ENCODE results near the gene RET. TPM values are rescaled to one million over a fixed set of nuclear protein-coding genes. Genes with fewer than 3 reads are reported as not detected.
"Not testable (repeated sequence)": the region's sequence is repeated elsewhere in the genome, so short reads cannot be mapped to it uniquely, and the experiment has no call there.

RET gene
- total RNA-seq, 1 experiment from 2014 or later = not detected

DNA sequence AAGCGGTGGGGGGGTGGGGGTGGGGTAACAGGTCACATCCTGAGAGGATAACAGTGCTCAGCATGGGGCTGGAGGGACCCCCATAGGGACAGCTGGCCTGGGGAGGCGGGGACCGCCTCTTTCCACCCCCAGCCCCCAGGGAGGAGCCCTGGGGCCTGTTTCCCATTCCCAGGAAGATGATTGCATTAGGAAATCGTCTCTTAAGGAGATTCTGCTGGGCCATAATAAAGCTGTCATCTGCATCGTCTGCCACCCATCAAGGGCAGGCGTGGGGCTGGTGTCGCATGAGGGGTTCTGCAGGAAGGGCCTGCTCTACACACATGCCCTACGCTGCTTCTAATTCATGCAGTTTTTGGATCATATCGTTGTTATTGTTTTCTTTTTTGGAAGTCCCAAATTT is 17.2 kb downstream of the RET start:
- H3K27ac Mint-ChIP-seq (ENCODE audit: unreplicated experiment) = no peak overlapping the region
- BruUV-seq (replicated peaks) = no TSS peak
- H3K36me3 Mint-ChIP-seq (ENCODE audit: insufficient read depth, unreplicated experiment) = no peaks in the 10 kb centered on the region
- Histone ChIP-seq H3K36me3 (ENCODE audit: control insufficient read depth, insufficient read depth, low read length) (no peaks in the 10 kb centered on the region), H3K4me3 (ENCODE audit: low read depth, low read length) (no peak overlapping the region), H3K9me3 (no peaks in the 10 kb centered on the region), H3K27me3 (replicated peaks; ENCODE audit: control insufficient read depth, insufficient read depth, low read length) (peaks cover 6% of the 10 kb centered on the region), H3K4me1 (no peaks in the 10 kb centered on the region)
- POLR2A ChIA-PET = no interaction called here
- no peaks in the 10 kb centered on the region for H3K9me3 Mint-ChIP-seq (ENCODE audit: unreplicated experiment)
- H3K4me3 Mint-ChIP-seq (ENCODE audit: unreplicated experiment) = no peak overlapping the region
- DNase-seq = no peak
- peaks cover 22% of the 10 kb centered on the region for H3K27me3 Mint-ChIP-seq (ENCODE audit: insufficient read depth, unreplicated experiment)
- CTCF ChIA-PET = no interaction called here
- intact Hi-C loops (cut with micrococcal nuclease; ENCODE audit: unreplicated experiment) = no loop called here
- H3K4me1 Mint-ChIP-seq (ENCODE audit: low read depth, unreplicated experiment) = no peaks in the 10 kb centered on the region
- TF ChIP-seq, protein P1, sequence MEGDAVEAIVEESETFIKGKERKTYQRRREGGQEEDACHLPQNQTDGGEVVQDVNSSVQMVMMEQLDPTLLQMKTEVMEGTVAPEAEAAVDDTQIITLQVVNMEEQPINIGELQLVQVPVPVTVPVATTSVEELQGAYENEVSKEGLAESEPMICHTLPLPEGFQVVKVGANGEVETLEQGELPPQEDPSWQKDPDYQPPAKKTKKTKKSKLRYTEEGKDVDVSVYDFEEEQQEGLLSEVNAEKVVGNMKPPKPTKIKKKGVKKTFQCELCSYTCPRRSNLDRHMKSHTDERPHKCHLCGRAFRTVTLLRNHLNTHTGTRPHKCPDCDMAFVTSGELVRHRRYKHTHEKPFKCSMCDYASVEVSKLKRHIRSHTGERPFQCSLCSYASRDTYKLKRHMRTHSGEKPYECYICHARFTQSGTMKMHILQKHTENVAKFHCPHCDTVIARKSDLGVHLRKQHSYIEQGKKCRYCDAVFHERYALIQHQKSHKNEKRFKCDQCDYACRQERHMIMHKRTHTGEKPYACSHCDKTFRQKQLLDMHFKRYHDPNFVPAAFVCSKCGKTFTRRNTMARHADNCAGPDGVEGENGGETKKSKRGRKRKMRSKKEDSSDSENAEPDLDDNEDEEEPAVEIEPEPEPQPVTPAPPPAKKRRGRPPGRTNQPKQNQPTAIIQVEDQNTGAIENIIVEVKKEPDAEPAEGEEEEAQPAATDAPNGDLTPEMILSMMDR (IDR thresholded peaks at IDR 0.05; ENCODE audit: insufficient read depth in 1 of 2, low read depth in 1 of 2, low read length in 1 of 2, severe bottlenecking in 1 of 2, unreplicated experiment in 1 of 2) = no peak

DNA sequence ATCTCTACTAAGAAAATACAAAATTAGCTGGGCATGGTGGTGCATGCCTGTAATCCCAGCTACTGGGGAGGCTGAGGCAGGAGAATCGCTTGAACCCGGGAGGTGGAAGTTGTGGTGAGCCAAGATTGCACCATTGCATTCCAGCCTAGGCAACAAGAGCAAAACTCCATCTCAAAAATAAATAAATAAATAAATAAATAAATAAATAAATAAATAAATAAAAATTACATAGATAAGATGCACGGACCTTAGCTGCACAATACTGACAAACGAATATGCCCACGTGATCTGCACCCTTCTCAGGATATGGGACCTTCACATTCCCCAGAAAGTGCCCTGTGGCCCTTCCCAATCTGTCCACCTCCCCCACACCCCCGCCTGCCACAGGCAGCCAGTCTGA is 22.5 kb downstream of the RET start:
- H3K4me1 ChIP-seq; H3K9me3 Mint-ChIP-seq (ENCODE audit: unreplicated experiment); H3K27me3 ChIP-seq (replicated peaks; ENCODE audit: control insufficient read depth, insufficient read depth, low read length); H3K36me3 Mint-ChIP-seq (ENCODE audit: insufficient read depth, unreplicated experiment); CTCF ChIA-PET; H3K4me3 Mint-ChIP-seq (ENCODE audit: unreplicated experiment); H3K9me3 ChIP-seq; intact Hi-C loops (cut with micrococcal nuclease; ENCODE audit: unreplicated experiment); DNase-seq; H3K36me3 ChIP-seq (ENCODE audit: control insufficient read depth, insufficient read depth, low read length); BruUV-seq (replicated peaks); POLR2A ChIA-PET; H3K27ac Mint-ChIP-seq (ENCODE audit: unreplicated experiment); H3K4me3 ChIP-seq (ENCODE audit: low read depth, low read length); H3K4me1 Mint-ChIP-seq (ENCODE audit: low read depth, unreplicated experiment): not testable (repeated sequence)
- peaks cover 31% of the 10 kb centered on the region for H3K27me3 Mint-ChIP-seq (ENCODE audit: insufficient read depth, unreplicated experiment)

DNA sequence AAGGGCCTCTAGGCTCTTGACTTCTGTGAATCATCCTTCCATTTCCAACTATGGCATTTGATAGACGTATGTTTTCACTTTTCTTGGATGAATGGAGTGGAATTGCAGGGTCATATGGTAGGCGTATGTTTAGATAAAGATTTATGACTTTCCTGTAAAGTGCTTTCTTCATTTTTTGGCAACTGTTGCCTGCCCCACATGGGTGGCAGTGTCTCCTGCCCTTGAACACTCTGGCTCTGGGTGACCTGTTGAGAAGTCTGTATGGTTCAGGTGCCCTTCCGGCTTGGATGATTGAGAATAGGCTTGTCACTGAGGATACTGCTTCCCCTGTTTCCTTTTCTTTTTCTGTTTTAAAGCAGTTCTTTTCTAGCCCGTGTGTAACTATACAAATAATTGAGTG is 23.1 kb downstream of the RET start:
- peaks cover 9% of the 10 kb centered on the region for H3K27me3 ChIP-seq (replicated peaks; ENCODE audit: control insufficient read depth, insufficient read depth, low read length)
- H3K27me3 Mint-ChIP-seq (ENCODE audit: insufficient read depth, unreplicated experiment) = peaks cover 28% of the 10 kb centered on the region
- CTCF ChIA-PET = interaction anchor here (0.7 kb wide), 1 partner anchor 158 kb away, joined by 3 read pairs; no protein-coding TSS in a partner anchor

More for the DNA sequence above, 23.1 kb downstream of the RET start:
- BruUV-seq (replicated peaks) = no TSS peak
- Histone ChIP-seq H3K4me3 (ENCODE audit: low read depth, low read length) (no peak overlapping the region), H3K36me3 (ENCODE audit: control insufficient read depth, insufficient read depth, low read length) (no peaks in the 10 kb centered on the region), H3K4me1 (no peaks in the 10 kb centered on the region), H3K9me3 (no peaks in the 10 kb centered on the region)
- POLR2A ChIA-PET = no interaction called here
- Mint-ChIP-seq H3K4me3 (ENCODE audit: unreplicated experiment) (no peak overlapping the region), H3K4me1 (ENCODE audit: low read depth, unreplicated experiment) (no peaks in the 10 kb centered on the region), H3K36me3 (ENCODE audit: insufficient read depth, unreplicated experiment) (peaks cover under 1% of the 10 kb centered on the region), H3K9me3 (ENCODE audit: unreplicated experiment) (no peaks in the 10 kb centered on the region), H3K27ac (ENCODE audit: unreplicated experiment) (no peak overlapping the region)
- TF ChIP-seq, protein P1 (IDR thresholded peaks at IDR 0.05; ENCODE audit: insufficient read depth in 1 of 2, low read depth in 1 of 2, low read length in 1 of 2, severe bottlenecking in 1 of 2, unreplicated experiment in 1 of 2) = no peak
- intact Hi-C loops (cut with micrococcal nuclease; ENCODE audit: unreplicated experiment) = loop anchor here (10.0 kb wide), 1 partner anchor 125 kb away; no protein-coding TSS in a partner anchor
- DNase-seq = no peak
